HepG2 (cell line): ENCODE data around the gene RASGRP1. TPM values are rescaled to one million over a fixed set of nuclear protein-coding genes. Genes with fewer than 3 reads are reported as not detected.

Source experiments
- ATAC-seq: fragments of 200-7000 bp; cut with Tn5 transposase; 3 replicates; pipeline ENCODE4 v1.9.1; 2020; ENCODE audit warnings: mild to moderate bottlenecking, moderate library complexity
- BruUV-seq: library from RNA; stranded (reverse); fragments of 400-500 nt; replicated peaks from 2 replicates; lab custom pipeline; 2021; lab: Mats Ljungman, UMichigan
- CTCF ChIA-PET: fragments of 300-600 bp; formaldehyde crosslinking; extraction: SDS; loops from one replicate; lab custom pipeline; 2021; ENCODE audit warnings: low total read pairs, inconsistent platforms, low intra/inter-chr PET ratio; lab: Yijun Ruan, JAX
- POLR2A ChIA-PET: fragments of 350-600 bp; sonication (Branson Sonifier 250); formaldehyde crosslinking; loops from one replicate; lab custom pipeline; 2020; ENCODE audit warnings: antibody characterized with exemption, inconsistent platforms; lab: Yijun Ruan, JAX
- DNase-seq: peaks from one replicate; pipeline ENCODE4 v3.0.0-alpha.2; 2015; ENCODE audit warnings: low spot score
- FAIRE-seq: peaks from 3 replicates; lab custom pipeline; 2011; peaks lifted over from hg19 to GRCh38; lab: Jason Lieb, UNC
- H2AFZ ChIP-seq: one replicate; pipeline ENCODE4 v1.6.1; 2011; ENCODE audit warnings: low read length, inconsistent platforms
- H3K27ac ChIP-seq: fragments of 300-600 bp; 3 replicates; pipeline ENCODE4 v1.8.0; 2011; ENCODE audit warnings: mixed run types, mild to moderate bottlenecking, mixed read lengths, low read length, inconsistent platforms; ENCODE audit not compliant: insufficient read depth; ENCODE audit errors: extremely low read length
- H3K27me3 ChIP-seq, 2 experiments: fragments of 200-600 bp in 1 of 2; 2 replicates in 1 of 2; 3 replicates in 1 of 2; pipeline versions ENCODE4 v1.6.0 to v1.8.0; 2011; ENCODE audit warnings: low read length in 2 of 2, mild to moderate bottlenecking in 2 of 2, moderate library complexity in 2 of 2, inconsistent platforms in 1 of 2; ENCODE audit not compliant: insufficient read depth in 2 of 2, control insufficient read depth in 1 of 2
- H3K36me3 ChIP-seq, 2 experiments: fragments of 200-600 bp in 1 of 2; replicated peaks in 1 of 2; 2 replicates in 1 of 2; 3 replicates in 1 of 2; pipeline versions ENCODE4 v1.5.1 to v1.8.0; 2011; ENCODE audit warnings: low read length in 2 of 2, inconsistent platforms in 1 of 2; ENCODE audit not compliant: insufficient read depth in 2 of 2, control insufficient read depth in 1 of 2
- H3K4me1 ChIP-seq: 2 replicates; pipeline ENCODE4 v1.5.1; 2012; ENCODE audit warnings: low read length, inconsistent platforms; ENCODE audit not compliant: insufficient read depth
- H3K4me2 ChIP-seq: 2 replicates; pipeline ENCODE4 v1.6.0; 2011; ENCODE audit warnings: low read depth, low read length, inconsistent platforms
- H3K4me3 ChIP-seq, 3 experiments: fragments of 200-600 bp in 1 of 3; sonication (generic), shearing (Covaris generic) in 1 of 3; replicated peaks in 1 of 3; 2 replicates each; pipeline ENCODE4 v1.5.1; 2011 to 2016; ENCODE audit warnings: low read length in 3 of 3, inconsistent platforms in 2 of 3, low read depth in 2 of 3, mild to moderate bottlenecking in 2 of 3, control low read depth in 1 of 3, mixed read lengths in 1 of 3; ENCODE audit not compliant: insufficient read depth in 1 of 3
- H3K79me2 ChIP-seq: one replicate; pipeline ENCODE4 v1.6.1; 2011; ENCODE audit warnings: low read length, inconsistent platforms; ENCODE audit not compliant: insufficient read depth
- H3K9ac ChIP-seq: 2 replicates; pipeline ENCODE4 v1.6.0; 2011; ENCODE audit warnings: mild to moderate bottlenecking, low read depth, low read length, inconsistent platforms; ENCODE audit not compliant: insufficient read depth
- H3K9me3 ChIP-seq: 2 replicates; pipeline ENCODE4 v1.5.1; 2012; ENCODE audit warnings: mild to moderate bottlenecking, low read length
- H4K20me1 ChIP-seq: 2 replicates; pipeline ENCODE4 v1.6.0; 2011; ENCODE audit warnings: inconsistent platforms, mild to moderate bottlenecking, low read length, moderate library complexity; ENCODE audit not compliant: insufficient read depth
- CHD4 ChIP-seq: fragments of 200-600 bp; sonication (generic); IDR thresholded peaks from 2 replicates; pipeline ENCODE4 v1.7.0; 2017; ENCODE audit warnings: mild to moderate bottlenecking, low read length, borderline replicate concordance
- CTCF ChIP-seq: sonication (generic); formaldehyde crosslinking; IDR thresholded peaks from 2 replicates; pipeline ENCODE4 v1.5.0; 2020; ENCODE audit warnings: mild to moderate bottlenecking, missing genetic modification reagents, moderate library complexity
- JUNB ChIP-seq: sonication (generic); formaldehyde crosslinking; IDR thresholded peaks from 2 replicates; pipeline ENCODE4 v1.8.0; 2022; ENCODE audit warnings: missing genetic modification reagents, mild to moderate bottlenecking, borderline replicate concordance
- MAFK ChIP-seq, 2 experiments: IDR thresholded peaks in 1 of 2; conservative IDR thresholded peaks in 1 of 2; 2 replicates each; pipeline ENCODE4 v1.6.1; 2011; ENCODE audit warnings: improper control_type of control experiment in 2 of 2, low read length in 2 of 2
- PATZ1 ChIP-seq: sonication (generic); formaldehyde crosslinking; IDR thresholded peaks from 2 replicates; pipeline ENCODE4 v1.4.0; 2020; ENCODE audit warnings: missing genetic modification reagents
- SRY ChIP-seq: sonication (generic); formaldehyde crosslinking; IDR thresholded peaks from 2 replicates; pipeline ENCODE4 v1.8.0; 2022; ENCODE audit warnings: mild to moderate bottlenecking, missing genetic modification reagents
- TOE1 ChIP-seq: sonication (generic); formaldehyde crosslinking; IDR thresholded peaks from 2 replicates; pipeline ENCODE4 v1.4.0; 2020; ENCODE audit warnings: mild to moderate bottlenecking, missing genetic modification reagents
- ZKSCAN5 ChIP-seq: sonication (generic); formaldehyde crosslinking; IDR thresholded peaks from 2 replicates; pipeline ENCODE4 v1.5.1; 2020; ENCODE audit warnings: mild to moderate bottlenecking, missing genetic modification reagents
- ZNF17 ChIP-seq: sonication (generic); formaldehyde crosslinking; IDR thresholded peaks from 2 replicates; pipeline ENCODE4 v1.5.0; 2020; ENCODE audit warnings: mild to moderate bottlenecking, missing genetic modification reagents
- ZNF552 ChIP-seq: sonication (generic); formaldehyde crosslinking; IDR thresholded peaks from 2 replicates; pipeline ENCODE4 v1.9.0; 2022; ENCODE audit warnings: missing genetic modification reagents, mild to moderate bottlenecking, borderline replicate concordance
- ZNF839 ChIP-seq: sonication (generic); formaldehyde crosslinking; IDR thresholded peaks from 2 replicates; pipeline ENCODE4 v1.4.0; 2020; ENCODE audit warnings: missing genetic modification reagents, mild to moderate bottlenecking, borderline replicate concordance
- WGBS: methylation state at CpG from one replicate; pipeline ENCODE4 v1.1.6; 2017; ENCODE audit warnings: low lambda C conversion rate; 5-methylcytosine and 5-hydroxymethylcytosine counted together
- in situ Hi-C: cut with HindIII; loops from 2 replicates; pipeline ENCODE4 v1.10.0; 2017; ENCODE audit warnings: low pct_unique_long_range_greater_than_20kb; ENCODE audit not compliant: extremely low pct_ligation_motif_present
- intact Hi-C: fragments of 100-400 bp; cut with micrococcal nuclease; formaldehyde crosslinking; loops from one replicate; pipeline ENCODE4 v1.10.0; 2022; ENCODE audit not compliant: unreplicated experiment
- polyA plus RNA-seq, 8 experiments: library from polyadenylated mRNA; depleted of rRNA in 3 of 8; stranded (reverse) in 7 of 8; unstranded in 1 of 8; fragments of >200 nt; fragmentation: Illumina TruSeq in 4 of 8; extraction: Trizol in 4 of 8; gene quantifications; 2 replicates each; pipeline versions ENCODE4 v1.2.1 to v1.2.3, GENCODE V29; 2011 to 2016; ENCODE audit warnings: low read depth in 4 of 8, missing spikeins in 1 of 8, mixed read lengths in 1 of 8; ENCODE audit not compliant: insufficient read depth in 1 of 8
- total RNA-seq, 5 experiments: library from RNA; depleted of rRNA; stranded (reverse); fragments of >200 nt; fragmentation: Illumina TruSeq; extraction: Trizol; gene quantifications; 2 replicates each; pipeline ENCODE4 v1.2.3, GENCODE V29; 2016; ENCODE audit warnings: low read depth in 1 of 5
- TF ChIP-seq, protein P1 (sequence below): sonication (generic); formaldehyde crosslinking; IDR thresholded peaks from 2 replicates; pipeline ENCODE4 v1.8.0; 2022; ENCODE audit warnings: mild to moderate bottlenecking, missing genetic modification reagents, borderline replicate concordance

Gene RASGRP1
- total and polyA plus RNA-seq, 2 of the 13 experiments (the other 11 are each of a cell fraction or from before 2014, with no cell fraction given): 0.07 TPM; not detected in 1

- H4K20me1 ChIP-seq: no peaks in the 10 kb centered on the region; the same call in 1 of the 2 replicates
- 97% methylated on average over 3 of the region's 5 CpGs for WGBS
- intact Hi-C loops (loop anchor here (10.0 kb wide), 1 partner anchor 214 kb away; no protein-coding TSS in a partner anchor), in situ Hi-C loops (no loop called here)
- ChIA-PET POLR2A (no interaction called here), CTCF (no interaction called here)
- H3K4me2 ChIP-seq: no peak overlapping the region
- DNase-seq: no peak
- peaks cover 15% of the 10 kb centered on the region for H3K4me1 ChIP-seq
- no peak overlapping the region for H3K4me3 ChIP-seq
- H3K79me2 ChIP-seq: peaks cover 78% of the 10 kb centered on the region
- H3K27me3 ChIP-seq: peaks cover 0 to 5% of the 10 kb centered on the region in 2 experiments; a peak in 2 of 5 replicates
- peak; percentile 52 for FAIRE-seq
- H3K27ac ChIP-seq: no peak overlapping the region
- no peak for ATAC-seq
- 0 out of 5 replicates have a peak, but pooled peaks cover 0 to 1% of the 10 kb centered on the region in 2 experiments for H3K36me3 ChIP-seq
- no peak overlapping the region for H2AFZ ChIP-seq
- H3K9ac ChIP-seq: no peak overlapping the region
- TF ChIP-seq ZKSCAN5 (CRISPR knock-in tag) (no peak), MAFK (conservative IDR thresholded peaks at IDR 0.05 in 1 of 2, IDR thresholded peaks at IDR 0.05 in 1 of 2; ENCODE audit: low read length in 2 of 2) (0 out of 4 replicates have a peak, but pooled peaks of 1 of the 2 experiments have one; percentile 10)
- no TSS peak for BruUV-seq
- no peaks in the 10 kb centered on the region for H3K9me3 ChIP-seq
Measured at GRCh38 chr15:38458646-38459045, 106.0 kb downstream of the RASGRP1 start.

DNA sequence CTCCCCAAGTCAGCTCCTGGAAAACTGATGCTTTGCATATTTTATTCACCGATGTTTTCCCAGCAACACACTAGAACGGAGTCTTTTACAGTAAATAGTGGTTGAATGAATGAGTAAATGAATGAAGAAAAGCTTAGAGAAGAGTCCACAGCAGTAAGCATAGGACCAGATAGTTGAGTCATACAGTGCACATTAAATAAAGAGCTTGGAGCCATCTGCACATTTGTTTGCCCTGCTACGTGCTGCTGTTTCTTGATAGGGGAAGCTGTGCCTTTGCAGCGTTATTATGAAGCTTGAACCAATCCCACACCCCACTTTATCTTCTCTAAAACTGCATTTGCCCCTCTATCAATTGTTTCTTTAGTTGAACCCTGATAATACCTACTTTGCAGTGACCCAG lies 109.5 kb downstream of the RASGRP1 start:
- no TSS peak for BruUV-seq
- Histone ChIP-seq H3K9ac (peak overlapping the region; percentile 94), H3K4me3 (peak overlapping the region; percentile 93 to 96 (median 96)), H3K79me2 (peaks cover 53% of the 10 kb centered on the region), H4K20me1 (no peaks in the 10 kb centered on the region), H3K4me2 (peak overlapping the region; percentile 74), H3K27me3 (peaks cover 0 to 5% of the 10 kb centered on the region in 2 experiments; a peak in 1 of 5 replicates), H3K9me3 (no peaks in the 10 kb centered on the region), H3K36me3 (0 out of 5 replicates have a peak, but pooled peaks cover 0 to 1% of the 10 kb centered on the region in 2 experiments), H2AFZ (peak overlapping the region; percentile 98), H3K27ac (peak overlapping the region; percentile 98), H3K4me1 (peaks cover 19% of the 10 kb centered on the region)
- WGBS: under 1% methylated on average over 4 of the region's 4 CpGs
- in situ Hi-C loops (no loop called here), intact Hi-C loops (loop anchor here (10.0 kb wide), 1 partner anchor 210 kb away; no protein-coding TSS in a partner anchor)
- no peak for DNase-seq
- 0 out of 3 replicates have a peak, but pooled peaks have one; percentile 11 for ATAC-seq
- ChIA-PET CTCF (no interaction called here), POLR2A (interaction anchor here (0.8 to 2.3 kb wide), 4 partner anchors 9 to 203 kb away, joined by 4 to 23 read pairs (median 6); partner anchors contain the start of gene SPRED1)
- FAIRE-seq: no peak
- no peak for TF ChIP-seq CHD4
- TF ChIP-seq, protein P1, sequence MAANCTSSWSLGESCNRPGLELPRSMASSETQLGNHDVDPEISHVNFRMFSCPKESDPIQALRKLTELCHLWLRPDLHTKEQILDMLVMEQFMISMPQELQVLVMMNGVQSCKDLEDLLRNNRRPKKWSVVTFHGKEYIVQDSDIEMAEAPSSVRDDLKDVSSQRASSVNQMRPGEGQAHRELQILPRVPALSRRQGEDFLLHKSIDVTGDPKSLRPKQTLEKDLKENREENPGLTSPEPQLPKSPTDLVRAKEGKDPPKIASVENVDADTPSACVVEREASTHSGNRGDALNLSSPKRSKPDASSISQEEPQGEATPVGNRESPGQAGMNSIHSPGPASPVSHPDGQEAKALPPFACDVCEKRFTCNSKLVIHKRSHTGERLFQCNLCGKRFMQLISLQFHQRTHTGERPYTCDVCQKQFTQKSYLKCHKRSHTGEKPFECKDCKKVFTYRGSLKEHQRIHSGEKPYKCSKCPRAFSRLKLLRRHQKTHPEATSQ (CRISPR knock-in tag): no peak
- no peak for TF ChIP-seq JUNB (CRISPR knock-in tag)
- no peak for TF ChIP-seq SRY (CRISPR knock-in tag)
- no peak for TF ChIP-seq ZNF17 (CRISPR knock-in tag)
- no peak for TF ChIP-seq ZNF552 (CRISPR knock-in tag)
- TF ChIP-seq CTCF (CRISPR knock-in tag): no peak
- no peak for TF ChIP-seq PATZ1
- no peak for TF ChIP-seq TOE1 (CRISPR knock-in tag)
- no peak for TF ChIP-seq ZNF839 (CRISPR knock-in tag)
